ENCODE data around the gene TEDC1.

DNA sequence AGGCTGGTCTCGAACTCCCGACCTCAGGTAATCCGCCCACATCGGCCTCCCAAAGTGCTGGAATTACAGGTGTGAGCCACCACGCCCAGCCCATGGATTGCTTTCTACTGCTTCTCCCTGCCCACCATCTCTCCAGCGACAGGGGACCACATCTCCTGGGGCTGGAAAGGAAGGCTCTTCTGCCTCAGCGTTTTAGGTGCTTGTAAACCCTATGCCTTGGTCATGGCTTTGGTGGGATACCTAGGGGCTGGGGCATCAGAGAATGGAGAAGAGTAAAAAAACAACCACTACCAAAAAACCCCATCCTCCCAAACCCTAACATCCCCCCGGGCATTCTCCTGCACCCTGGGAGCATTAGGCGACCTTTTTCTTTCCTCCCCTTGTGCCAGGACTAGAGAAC is 34.3 kb downstream of the TEDC1 start:
- TF ChIP-seq POLR2A (IDR thresholded peaks at IDR 0.05; ENCODE audit: low read depth, low read length) (no peak), POLR2AphosphoS5 (IDR thresholded peaks at IDR 0.05; ENCODE audit: low read depth, low read length) (no peak)
